HTR-8/SVneo (cell line): Measurements from ENCODE around the gene TRPM4.
"Not testable (repeated sequence)": the region's sequence is repeated elsewhere in the genome, so short reads cannot be mapped to it uniquely, and the experiment has no call there.

ENCODE experiments used
- DNase-seq: peaks from one replicate; pipeline ENCODE4 v3.0.0; 2011; ENCODE audit warnings: low spot score, mixed read lengths; ENCODE audit not compliant: insufficient read length
- FAIRE-seq: peaks from 2 replicates; lab custom pipeline; 2011; peaks lifted over from hg19 to GRCh38; lab: Jason Lieb, UNC

Gene TRPM4

DNA sequence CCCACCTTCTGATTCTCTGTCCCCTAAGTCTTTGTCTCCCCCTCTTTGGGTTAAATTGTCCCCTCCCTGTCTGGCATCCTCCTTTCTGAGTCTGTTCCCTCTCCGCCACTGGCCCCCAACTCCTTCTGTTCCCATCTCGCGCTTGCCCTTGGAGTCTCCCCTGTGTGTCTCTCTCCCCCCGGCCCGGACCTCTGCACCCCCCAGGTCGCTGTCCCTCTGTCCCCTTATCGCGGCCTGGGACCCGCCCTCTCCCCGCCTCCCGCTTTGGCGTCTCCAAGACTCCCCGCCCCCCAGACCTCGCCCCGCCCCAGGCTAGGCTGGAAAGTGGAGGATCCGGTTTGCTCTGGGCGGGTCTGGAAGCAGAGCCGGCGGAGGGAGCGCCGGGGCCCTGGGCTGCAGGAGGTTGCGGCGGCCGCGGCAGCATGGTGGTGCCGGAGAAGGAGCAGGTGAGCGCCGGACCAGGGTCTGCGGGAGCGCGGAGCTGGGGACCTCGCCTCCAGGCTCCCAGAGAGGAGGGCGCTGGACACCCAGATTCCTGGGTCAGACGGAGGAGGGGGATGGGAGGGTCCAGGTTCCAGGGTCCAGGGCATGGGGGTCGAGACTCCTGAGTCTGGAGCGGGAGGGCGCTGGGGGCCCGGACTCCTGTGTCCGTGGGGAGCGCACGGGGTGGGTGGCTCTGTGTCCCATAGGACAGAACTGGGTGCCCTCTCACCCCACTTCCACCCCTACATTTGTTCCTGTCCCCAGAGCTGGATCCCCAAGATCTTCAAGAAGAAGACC is at the start of gene TRPM4:
Gene TRPM4, plus strand, starts transcription at position 348 of the 780 bp plus-strand sequence. Its CDS starts 75 bp downstream, at position 423.
- DNase-seq (peak; percentile 82), FAIRE-seq (peak; percentile 77)

DNA sequence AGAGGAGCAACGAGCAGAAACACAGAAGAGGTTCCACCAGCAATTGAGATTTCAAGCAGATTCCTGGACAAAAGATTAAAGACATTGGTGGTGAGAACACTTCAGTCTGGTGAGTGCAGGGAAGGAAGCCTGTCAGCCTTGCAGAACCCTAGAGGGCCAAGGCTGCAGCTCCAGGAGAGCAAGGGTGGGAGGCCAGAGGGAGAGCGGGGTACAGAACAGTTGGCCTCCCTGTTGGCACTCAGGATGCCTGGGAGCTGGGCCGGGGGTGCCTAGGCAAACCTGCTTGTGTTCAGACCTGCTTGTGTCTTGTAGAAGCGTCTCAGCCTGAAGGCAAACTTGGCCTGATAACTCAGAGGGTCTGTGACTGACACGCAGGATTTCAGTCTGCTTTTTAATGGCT is 48.5 kb upstream of the TRPM4 start:
- DNase-seq (no peak), FAIRE-seq (no peak)

DNA sequence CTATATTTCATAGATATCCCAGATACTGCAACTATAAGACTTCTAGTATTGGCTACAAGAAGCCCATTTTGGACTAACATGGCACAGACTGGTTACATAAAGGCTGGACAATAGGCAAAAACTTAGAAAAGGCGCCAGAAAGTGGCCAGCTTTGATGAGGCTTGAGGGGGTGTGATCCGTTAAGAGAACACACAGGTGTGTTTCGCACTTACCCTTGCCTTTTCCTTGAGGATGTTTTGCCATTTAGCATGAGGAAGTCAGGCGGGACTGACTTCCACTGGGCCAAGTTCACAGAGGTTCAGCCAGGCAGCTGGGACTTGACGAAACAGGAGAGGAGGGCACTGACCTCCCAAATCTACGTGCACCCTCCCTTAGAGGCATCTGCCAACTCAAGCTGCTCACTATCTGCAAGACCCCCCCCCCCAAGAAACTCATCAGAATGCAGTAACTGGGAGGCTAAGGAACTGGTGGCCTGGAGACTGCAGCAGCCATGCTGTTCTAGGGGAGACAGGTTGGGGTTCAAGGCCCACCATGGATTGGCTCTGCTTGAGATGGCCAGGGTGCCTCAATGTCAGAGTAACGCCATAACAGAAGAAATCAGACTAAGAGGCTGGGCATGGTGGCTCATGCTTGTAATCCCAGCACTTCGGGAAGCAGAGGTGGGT is 47.9 kb upstream of the TRPM4 start:
- FAIRE-seq (no peak), DNase-seq (no peak)

DNA sequence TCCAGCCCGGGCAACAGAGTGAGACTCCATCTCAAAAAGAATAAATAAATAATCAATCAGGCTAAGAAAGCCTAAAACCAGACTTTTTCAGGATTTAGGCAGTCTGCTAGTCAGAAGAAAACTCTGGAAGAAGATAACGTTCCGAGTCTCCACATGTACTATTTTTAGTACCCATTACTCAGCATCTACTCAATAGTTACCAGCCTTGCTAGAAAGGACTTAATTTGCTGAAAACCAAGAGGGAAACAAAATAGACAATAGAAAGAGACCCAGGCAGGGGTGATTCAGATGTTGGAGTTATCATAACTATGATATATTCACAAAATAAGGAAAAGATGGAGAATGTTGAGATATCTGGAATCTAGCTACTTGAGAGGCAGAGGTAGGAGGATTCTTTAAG is 47.0 kb upstream of the TRPM4 start:
- FAIRE-seq = no peak
- no peak for DNase-seq

DNA sequence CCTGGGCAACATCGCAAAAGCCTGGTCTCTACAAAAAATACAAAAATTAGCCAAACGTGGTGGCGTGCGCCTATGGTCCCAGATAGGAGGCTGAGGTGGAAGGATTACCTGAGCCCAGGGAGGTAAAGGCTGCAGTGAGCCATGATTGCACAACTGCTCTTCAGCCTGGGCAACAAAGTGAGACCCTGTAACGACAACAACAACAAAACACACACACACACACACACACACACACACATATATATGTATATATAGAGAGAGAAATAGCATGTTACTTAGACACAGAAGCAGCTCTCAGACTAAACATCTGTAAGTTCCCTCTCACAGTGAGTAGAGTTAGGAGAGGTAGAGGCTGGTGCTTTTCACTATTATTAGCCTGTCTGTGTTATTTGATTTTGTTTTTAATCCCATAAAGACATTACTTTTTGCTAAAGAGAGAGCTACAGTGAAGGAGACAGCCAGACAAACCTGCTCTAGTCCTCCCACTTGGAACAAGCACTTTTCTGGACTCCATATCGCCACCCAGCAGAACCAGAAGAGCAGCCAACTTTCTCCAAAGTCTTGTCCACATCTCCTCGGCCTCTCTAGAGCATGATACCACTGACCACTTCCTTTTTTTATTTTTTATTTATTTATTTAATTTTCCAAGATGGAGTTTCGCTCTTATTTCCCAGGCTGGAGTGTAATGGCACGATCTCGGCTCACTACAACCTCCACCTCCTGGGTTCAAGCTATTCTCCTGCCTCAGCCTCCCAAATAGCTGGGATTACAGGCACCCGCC is 46.2 kb upstream of the TRPM4 start:
- FAIRE-seq (no peak), DNase-seq (no peak)

DNA sequence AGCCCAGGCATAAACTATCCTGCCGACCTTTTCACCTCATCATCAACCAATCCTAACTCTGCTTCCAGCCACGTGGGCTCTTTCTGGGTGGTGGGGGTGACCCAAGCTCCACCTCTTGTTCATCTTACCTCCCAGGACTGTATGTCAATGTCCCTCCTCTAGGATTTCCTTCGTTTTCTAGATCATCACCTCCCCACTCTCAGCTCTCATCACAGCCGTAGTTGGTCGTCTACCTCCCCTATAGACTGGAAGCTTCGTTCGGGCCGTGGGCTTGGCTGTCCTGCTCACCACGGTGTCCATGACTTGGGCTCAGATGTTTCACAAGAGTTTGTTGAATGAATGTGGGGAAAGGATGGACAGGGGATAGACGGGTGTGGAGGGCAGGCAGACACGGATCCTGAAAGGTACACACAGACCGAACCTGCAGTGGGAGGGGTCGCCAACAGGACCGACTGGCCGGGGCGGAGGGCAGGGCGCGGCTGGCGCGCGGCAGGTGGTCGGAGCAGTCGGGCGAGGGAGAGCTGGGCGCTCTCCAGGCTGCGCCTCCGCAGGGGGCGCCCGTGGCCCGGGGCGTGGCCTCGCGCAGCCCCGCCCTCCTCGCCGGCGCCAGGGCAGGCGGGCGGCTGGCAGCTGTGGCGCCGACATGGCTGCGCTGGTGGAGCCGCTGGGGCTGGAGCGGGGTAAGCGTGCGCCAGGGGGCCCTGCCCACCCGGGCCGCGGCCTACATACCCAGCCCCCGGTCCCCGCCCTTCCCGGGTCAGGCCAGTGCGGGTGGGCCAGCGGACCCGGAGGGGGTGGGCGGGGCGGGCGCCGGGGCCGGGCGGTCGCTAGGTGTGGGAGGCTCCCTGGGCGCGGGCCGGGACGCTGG is 43.6 kb upstream of the TRPM4 start, which contains the start of gene LIN7B:
Gene LIN7B, plus strand, starts transcription at position 609 of the 868 bp plus-strand sequence. Its CDS starts 35 bp downstream, at position 644.
- peak; percentile 85 for DNase-seq
- FAIRE-seq = peak; percentile 84

DNA sequence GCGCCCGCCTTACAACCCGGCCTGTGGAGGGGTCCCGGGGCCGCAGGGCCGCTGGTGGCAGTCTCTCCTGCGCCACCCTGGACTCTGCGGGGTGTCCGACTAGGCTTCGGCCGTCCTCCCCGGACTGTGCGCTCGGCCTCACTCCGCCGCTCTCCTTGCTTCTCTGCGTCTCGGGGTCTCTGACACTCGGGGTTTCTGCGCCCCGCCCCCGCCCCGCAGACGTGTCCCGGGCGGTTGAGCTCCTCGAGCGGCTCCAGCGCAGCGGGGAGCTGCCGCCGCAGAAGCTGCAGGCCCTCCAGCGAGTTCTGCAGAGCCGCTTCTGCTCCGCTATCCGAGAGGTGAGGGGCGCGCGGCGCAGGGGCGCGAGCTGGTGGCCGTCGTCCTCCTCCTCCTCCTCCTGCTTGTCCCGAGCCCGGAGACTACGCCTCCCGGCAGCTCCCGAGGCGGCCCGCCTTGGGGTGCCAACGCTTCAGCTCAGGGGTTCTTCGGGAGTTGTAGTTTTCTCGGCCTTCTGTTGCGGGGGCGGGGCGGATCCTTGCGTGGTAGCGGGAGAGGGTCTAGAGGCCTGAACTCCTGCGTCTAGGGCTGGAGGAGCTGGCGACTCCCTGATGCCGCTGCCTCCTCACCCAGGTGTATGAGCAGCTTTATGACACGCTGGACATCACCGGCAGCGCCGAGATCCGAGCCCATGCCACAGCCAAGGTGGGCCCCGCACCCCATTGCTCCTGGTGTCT is 42.8 kb upstream of the TRPM4 start:
- FAIRE-seq (no peak), DNase-seq (peak; percentile 36)

DNA sequence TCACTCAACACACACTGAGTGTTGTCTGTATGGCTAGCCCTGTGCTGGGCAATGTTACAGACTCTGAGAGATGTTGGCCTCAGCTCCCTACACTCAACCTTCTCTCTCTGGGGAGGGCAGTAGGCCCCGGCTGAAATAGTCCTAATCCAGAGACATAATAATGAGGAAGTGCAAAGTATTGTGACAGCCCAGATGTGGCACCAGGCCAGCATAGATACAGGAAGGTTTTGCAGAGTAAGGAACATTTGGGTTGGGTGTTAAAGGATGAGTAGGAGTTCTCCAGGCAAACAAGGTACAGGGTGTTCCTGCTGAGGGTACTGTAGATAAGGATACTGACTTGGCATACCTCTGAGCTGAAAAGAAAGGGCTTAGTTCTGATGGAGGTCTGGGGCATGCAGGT is 41.0 kb upstream of the TRPM4 start:
- DNase-seq (no peak), FAIRE-seq (no peak)

DNA sequence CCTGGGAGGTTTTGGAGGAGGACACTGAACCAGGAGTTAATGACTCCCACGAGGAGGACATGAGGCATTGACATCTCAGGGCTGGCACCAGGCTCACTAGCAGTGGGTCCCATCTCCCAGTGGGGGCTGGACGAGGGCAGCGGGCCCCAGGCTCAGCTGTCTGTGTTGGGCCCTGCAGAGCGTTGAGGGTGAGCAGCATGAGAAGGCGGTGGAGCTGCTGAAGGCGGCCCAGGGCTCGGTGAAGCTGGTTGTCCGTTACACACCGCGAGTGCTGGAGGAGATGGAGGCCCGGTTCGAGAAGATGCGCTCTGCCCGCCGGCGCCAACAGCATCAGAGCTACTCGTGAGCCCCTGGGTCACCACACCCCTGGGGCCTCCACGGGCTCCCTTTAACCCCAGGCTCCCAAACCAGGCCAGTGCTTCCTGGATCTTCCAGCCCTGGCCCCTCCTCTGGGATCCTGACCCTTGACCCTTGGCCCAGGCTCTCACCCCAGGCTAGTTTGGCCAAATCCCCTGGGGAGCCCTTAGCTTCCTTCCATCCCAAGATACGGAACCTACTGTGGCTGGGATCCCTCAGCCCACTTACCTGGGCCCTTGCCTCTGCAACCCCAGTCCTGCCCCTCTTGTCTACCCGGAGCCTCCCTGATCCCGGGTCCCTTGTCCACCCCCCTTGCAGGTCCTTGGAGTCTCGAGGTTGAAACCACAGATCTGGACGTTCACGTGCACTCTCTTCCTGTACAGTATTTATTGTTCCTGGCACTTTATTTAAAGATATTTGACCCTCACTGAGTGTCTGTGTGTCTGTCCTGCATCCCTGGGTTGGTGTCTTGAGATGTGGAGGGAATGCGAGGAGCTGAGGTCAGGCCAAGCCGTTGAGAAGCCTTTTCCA is 39.7 kb upstream of the TRPM4 start:
- FAIRE-seq (no peak), DNase-seq (no peak)

DNA sequence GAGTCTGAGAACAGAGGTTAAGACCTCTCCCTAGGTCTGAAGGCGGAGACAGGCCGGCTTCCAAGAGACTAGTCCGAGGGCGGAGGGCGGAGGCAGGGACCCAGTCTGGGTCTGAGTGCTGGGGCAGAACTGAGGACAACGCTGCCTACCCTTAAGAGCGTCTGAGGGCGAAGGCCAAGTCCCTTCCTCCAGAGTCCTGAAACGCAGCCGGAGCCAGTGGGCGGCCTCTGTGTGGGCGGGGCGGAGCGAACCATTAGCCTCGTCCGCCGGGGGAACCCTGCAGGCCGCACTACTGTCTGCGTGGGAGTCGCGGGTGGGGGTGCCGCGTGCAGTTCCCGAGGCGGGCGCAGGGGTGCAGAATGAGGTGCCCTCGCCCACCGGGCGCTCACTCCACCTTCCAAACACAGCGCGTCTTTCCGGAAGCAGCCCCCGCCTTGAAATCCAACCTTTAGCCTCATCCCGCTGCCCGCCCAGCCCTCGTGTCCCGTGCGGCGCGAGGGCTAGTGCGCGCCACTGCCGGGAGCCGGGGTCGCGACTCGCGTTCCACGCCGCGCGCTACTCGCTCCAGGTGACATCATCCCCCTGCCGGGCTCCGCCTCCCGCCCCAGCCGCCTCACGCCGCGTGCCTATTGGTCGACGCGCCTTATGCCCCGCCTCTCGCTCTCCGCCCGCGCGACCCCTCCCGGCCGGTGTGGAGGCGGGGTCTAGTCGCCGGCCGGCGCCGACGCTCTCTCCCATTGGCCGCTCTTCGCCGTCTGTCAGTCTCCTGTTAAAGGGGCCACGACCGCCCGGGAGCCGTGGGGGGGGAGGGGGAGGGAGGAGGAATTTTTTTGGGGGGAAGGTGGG is 38.8 kb upstream of the TRPM4 start, which contains the start of gene C19orf73:
Gene C19orf73, minus strand, starts transcription at position 579 of the 846 bp plus-strand sequence. Its CDS starts 121 bp downstream, at position 458.
- FAIRE-seq = peak; percentile 100
- DNase-seq = peak; percentile 90

DNA sequence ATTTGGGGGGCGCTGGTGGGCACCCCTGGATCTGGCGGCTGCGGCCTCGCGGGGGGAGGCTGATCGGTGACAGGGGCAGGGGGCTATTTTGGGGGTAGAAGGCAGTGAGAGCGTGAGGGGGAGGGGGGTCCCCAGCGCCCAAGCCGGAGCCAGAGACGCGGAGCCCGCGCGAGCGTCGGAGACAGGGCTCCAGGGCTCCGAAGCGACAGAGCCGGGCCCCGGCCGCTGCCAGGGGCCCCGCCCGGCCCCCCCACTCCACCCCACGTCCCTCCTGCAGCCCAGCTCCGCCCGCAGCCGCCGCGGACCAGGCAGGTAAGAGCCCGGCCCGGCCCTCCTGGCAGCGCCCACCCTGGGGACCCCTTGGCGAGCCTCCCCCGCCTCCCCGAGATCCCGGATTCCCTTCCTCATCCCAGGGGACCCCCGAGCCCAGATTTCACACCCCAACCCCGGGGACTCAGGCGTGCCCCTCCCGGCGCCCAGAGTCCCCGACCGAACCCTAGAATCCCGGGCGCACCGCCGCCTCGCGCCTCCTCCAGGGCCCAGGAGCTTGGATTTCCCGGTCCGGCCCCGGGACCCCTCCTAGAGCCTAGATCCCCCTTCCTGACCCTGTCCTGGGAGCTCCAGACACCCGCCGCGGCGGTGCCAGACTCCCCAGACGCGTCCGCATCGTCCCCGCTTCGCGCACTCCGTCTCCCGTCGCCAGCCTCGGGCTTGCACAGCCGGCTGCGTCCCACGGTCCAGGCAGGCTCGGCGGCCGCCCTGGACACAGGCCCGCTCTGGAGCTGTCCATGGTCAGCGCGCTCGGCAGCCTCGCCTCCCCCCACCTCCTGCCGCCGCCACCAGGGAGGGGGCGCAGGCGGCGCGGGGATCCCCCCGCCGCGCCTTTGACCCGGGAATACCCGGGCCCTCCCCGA is 37.9 kb upstream of the TRPM4 start, which contains the start of gene PPFIA3:
Gene PPFIA3, plus strand, starts transcription at position 134 of the 914 bp plus-strand sequence. CDS start 8,330 bp downstream, outside the sequence.
- DNase-seq (peak; percentile 39), FAIRE-seq (peak; percentile 88)

DNA sequence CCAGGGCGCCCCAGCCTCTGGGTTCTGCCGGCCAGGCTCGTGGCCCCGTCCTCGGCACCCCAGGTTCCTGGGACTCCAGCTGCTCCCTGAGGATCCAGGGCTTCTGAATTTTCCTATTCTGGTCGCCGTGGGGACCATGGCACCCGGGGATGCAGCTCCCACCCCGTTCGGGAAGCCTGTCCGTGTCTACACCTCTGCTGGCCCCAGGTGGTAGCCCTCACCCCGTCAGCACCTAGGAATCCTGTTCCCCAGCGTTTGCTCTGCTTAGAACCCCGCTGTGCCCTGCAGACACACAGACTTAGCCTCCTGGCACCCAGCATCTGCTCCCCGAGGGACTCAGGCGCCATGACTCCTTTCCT is 37.3 kb upstream of the TRPM4 start:
- FAIRE-seq (no peak), DNase-seq (no peak)

DNA sequence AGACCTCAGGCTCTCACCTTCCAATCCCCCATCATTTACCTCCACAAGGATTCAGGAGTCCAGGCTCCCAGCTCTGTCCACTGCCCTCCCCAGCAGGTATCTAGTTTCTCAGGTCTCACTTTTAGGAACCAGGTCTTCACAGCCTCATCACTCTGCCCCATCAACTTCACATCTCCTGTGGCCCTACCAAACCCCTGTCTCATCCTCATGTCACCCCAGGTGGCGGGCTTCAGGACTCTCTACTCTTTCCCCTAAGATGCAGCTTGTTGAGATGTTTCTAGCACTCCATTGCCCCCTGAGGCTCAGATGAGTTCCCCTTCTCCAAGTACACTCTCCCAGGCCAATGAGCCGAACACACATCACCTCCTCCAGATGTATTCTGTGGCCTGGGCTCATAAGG is 36.7 kb upstream of the TRPM4 start:
- DNase-seq = no peak
- no peak for FAIRE-seq

DNA sequence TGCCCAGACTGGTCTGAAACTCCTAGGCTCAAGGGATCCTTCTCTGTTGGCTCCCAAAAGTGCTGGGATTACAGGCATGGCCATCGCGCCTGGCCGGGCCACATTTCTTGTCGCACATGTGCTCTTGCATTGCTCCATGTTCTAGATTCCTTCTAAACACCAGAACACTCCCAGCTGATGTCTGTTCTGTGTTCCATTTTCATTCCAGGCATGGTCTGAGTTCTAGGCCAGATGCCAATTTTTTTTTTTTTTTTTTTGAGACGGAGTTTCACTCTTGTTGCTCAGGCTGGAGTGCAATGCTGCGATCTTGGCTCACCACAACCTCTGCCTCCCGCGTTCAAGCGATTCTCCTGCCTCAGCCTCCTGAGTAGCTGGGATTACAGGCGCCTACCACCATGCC is 35.8 kb upstream of the TRPM4 start:
- DNase-seq, FAIRE-seq: not testable (repeated sequence)

DNA sequence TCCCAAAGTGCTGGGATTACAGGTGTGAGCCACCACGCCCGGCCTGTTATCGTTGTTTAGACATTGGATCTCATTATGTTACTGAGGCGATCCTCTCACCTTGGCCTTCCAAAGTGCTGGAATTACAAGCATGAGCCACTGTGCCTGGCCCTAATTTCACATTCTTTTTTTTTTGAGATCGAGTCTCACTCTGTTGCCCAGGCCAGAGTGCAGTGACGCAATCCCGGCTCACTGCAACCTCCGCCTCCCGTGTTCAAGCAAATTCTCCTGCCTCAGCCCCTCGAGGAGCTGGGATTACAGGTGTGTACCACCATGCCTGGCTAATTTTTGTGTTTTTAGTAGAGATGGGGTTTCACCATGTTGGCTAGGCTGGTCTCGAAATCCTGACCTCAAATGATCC is 34.3 kb upstream of the TRPM4 start:
- not testable (repeated sequence) for DNase-seq, FAIRE-seq
